ENCODE results near the gene POU2F1.

The POU2F1 gene

GRCh38 chr1:167268347-167268787, 47.7 kb downstream of the POU2F1 start:
- no peaks in the 10 kb centered on the region for H3K27me3 ChIP-seq (ENCODE audit: control insufficient read depth in 3 of 3, insufficient read depth in 3 of 3, low read depth in 1 of 3, low read length in 3 of 3)
- H3K14ac ChIP-seq (ENCODE audit: low read length): no peak overlapping the region
- no peak for DNase-seq (ENCODE audit: low spot score)
- no peak overlapping the region for H4K8ac ChIP-seq (ENCODE audit: low read depth, low read length)
- H2AFZ ChIP-seq (ENCODE audit: low read length): no peak overlapping the region
- no peak overlapping the region for H3K27ac ChIP-seq (replicated peaks; ENCODE audit: low read length)
- H3K23ac ChIP-seq (ENCODE audit: low read depth, low read length, poor library complexity): no peak overlapping the region
- peaks cover 2% of the 10 kb centered on the region for H3K79me1 ChIP-seq (ENCODE audit: low read depth, low read length)
- no peak overlapping the region for H2BK120ac ChIP-seq (ENCODE audit: low read depth, low read length)
- no peak overlapping the region for H3K9ac ChIP-seq (ENCODE audit: low read depth, low read length, poor library complexity)
- no peak overlapping the region for H3K4me2 ChIP-seq (ENCODE audit: insufficient read depth, low read length, poor library complexity, severe bottlenecking)
- H3K36me3 ChIP-seq (replicated peaks in 1 of 2; ENCODE audit: control insufficient read depth in 2 of 2, insufficient read depth in 2 of 2, low read length in 2 of 2): no peaks in the 10 kb centered on the region
- no peak overlapping the region for H2BK5ac ChIP-seq (ENCODE audit: low read length)
- no peak overlapping the region for H3K18ac ChIP-seq (ENCODE audit: low read length)
- WGBS, 2 donors (ENCODE audit: extremely low coverage in 2 of 2, insufficient read length in 2 of 2, insufficient replicate concordance in 1 of 2): no CpG with 5 or more reads among the region's 2 CpGs
- H3K4me3 ChIP-seq (ENCODE audit: low read length in 2 of 2): no peak overlapping the region
- H3K4me1 ChIP-seq (ENCODE audit: control insufficient read depth in 2 of 2, insufficient read depth in 1 of 2, low read depth in 1 of 2, low read length in 2 of 2): peaks cover 6 to 12% of the 10 kb centered on the region in 2 donors
- no peaks in the 10 kb centered on the region for H3K9me3 ChIP-seq (replicated peaks in 1 of 2; ENCODE audit: control insufficient read depth in 2 of 2, insufficient read depth in 1 of 2, low read depth in 1 of 2, low read length in 2 of 2)
- H4K91ac ChIP-seq (ENCODE audit: low read depth, low read length, poor library complexity): no peak overlapping the region
- no peak overlapping the region for H3K4ac ChIP-seq (ENCODE audit: low read length)
- H2AK5ac ChIP-seq (ENCODE audit: low read depth, low read length): no peak overlapping the region
- no peak overlapping the region for H2BK15ac ChIP-seq (ENCODE audit: low read length)
- no peak overlapping the region for H2BK12ac ChIP-seq (ENCODE audit: low read length)

DNA sequence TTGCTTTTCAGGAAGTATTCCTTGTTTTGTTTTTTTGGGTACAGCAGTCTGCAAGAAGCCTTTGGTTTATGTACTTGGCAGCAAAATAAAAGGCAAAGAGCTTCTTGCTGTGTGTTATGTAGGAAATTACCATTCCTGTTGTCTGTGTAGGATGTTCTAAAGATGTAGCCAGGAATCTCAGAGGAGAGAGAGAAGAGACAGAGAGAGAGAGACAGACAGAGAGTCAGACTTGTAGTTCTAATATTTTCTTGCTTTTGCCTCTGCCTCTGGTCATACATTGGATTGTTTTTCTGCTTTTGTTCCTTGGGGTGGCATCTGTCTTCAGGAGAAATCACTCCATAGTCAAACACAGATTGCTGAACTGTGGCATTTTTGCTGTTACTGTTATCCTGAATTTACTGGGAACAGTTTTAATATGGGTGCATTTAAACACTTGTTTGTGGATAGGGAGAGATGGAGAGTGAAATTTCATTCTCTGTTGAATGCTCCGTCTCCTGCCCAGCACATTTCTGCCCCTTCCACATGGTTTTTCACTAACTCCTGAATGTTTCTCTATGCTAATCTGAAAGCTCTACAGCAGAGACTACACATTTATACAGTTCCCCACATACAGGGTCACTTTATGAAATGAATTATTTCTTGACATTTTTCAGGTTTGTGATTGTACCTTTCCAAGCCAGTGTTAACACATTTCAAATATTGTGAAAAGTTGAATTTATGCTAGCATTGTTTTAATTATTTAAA, 49.8 kb downstream of the POU2F1 start:
- Histone ChIP-seq H3K9ac (ENCODE audit: low read depth, low read length, poor library complexity) (no peak overlapping the region), H2AFZ (ENCODE audit: low read length) (no peak overlapping the region), H2BK15ac (ENCODE audit: low read length) (no peak overlapping the region), H2AK5ac (ENCODE audit: low read depth, low read length) (no peak overlapping the region), H3K27ac (replicated peaks; ENCODE audit: low read length) (no peak overlapping the region), H4K8ac (ENCODE audit: low read depth, low read length) (no peak overlapping the region), H3K4me3 (ENCODE audit: low read length in 2 of 2) (no peak overlapping the region), H3K23ac (ENCODE audit: low read depth, low read length, poor library complexity) (no peak overlapping the region), H3K9me3 (replicated peaks in 1 of 2; ENCODE audit: control insufficient read depth in 2 of 2, insufficient read depth in 1 of 2, low read depth in 1 of 2, low read length in 2 of 2) (no peaks in the 10 kb centered on the region), H3K18ac (ENCODE audit: low read length) (no peak overlapping the region), H2BK120ac (ENCODE audit: low read depth, low read length) (no peak overlapping the region), H3K79me1 (ENCODE audit: low read depth, low read length) (peaks cover 2% of the 10 kb centered on the region), H3K4me2 (ENCODE audit: insufficient read depth, low read length, poor library complexity, severe bottlenecking) (no peak overlapping the region), H3K36me3 (replicated peaks in 1 of 2; ENCODE audit: control insufficient read depth in 2 of 2, insufficient read depth in 2 of 2, low read length in 2 of 2) (no peaks in the 10 kb centered on the region), H4K91ac (ENCODE audit: low read depth, low read length, poor library complexity) (no peak overlapping the region), H3K27me3 (ENCODE audit: control insufficient read depth in 3 of 3, insufficient read depth in 3 of 3, low read depth in 1 of 3, low read length in 3 of 3) (no peaks in the 10 kb centered on the region), H2BK5ac (ENCODE audit: low read length) (no peak overlapping the region), H3K4me1 (ENCODE audit: control insufficient read depth in 2 of 2, insufficient read depth in 1 of 2, low read depth in 1 of 2, low read length in 2 of 2) (peaks cover 8 to 12% of the 10 kb centered on the region in 2 donors), H3K4ac (ENCODE audit: low read length) (no peak overlapping the region), H3K14ac (ENCODE audit: low read length) (no peak overlapping the region), H2BK12ac (ENCODE audit: low read length) (no peak overlapping the region)
- no CpG with 5 or more reads among the region's 1 CpG for WGBS, 2 donors (ENCODE audit: extremely low coverage in 2 of 2, insufficient read length in 2 of 2, insufficient replicate concordance in 1 of 2)
- no peak for DNase-seq (ENCODE audit: low spot score)

- Histone ChIP-seq H3K9ac (ENCODE audit: low read depth, low read length, poor library complexity) (no peak overlapping the region), H3K14ac (ENCODE audit: low read length) (no peak overlapping the region), H2AFZ (ENCODE audit: low read length) (no peak overlapping the region), H2BK12ac (ENCODE audit: low read length) (no peak overlapping the region), H3K9me3 (replicated peaks in 1 of 2; ENCODE audit: control insufficient read depth in 2 of 2, insufficient read depth in 1 of 2, low read depth in 1 of 2, low read length in 2 of 2) (no peaks in the 10 kb centered on the region), H2BK5ac (ENCODE audit: low read length) (no peak overlapping the region), H3K4me2 (ENCODE audit: insufficient read depth, low read length, poor library complexity, severe bottlenecking) (no peak overlapping the region), H3K18ac (ENCODE audit: low read length) (no peak overlapping the region), H3K79me1 (ENCODE audit: low read depth, low read length) (peaks cover 2% of the 10 kb centered on the region), H3K36me3 (replicated peaks in 1 of 2; ENCODE audit: control insufficient read depth in 2 of 2, insufficient read depth in 2 of 2, low read length in 2 of 2) (no peaks in the 10 kb centered on the region), H4K91ac (ENCODE audit: low read depth, low read length, poor library complexity) (no peak overlapping the region), H2BK120ac (ENCODE audit: low read depth, low read length) (no peak overlapping the region), H3K4me1 (ENCODE audit: control insufficient read depth in 2 of 2, insufficient read depth in 1 of 2, low read depth in 1 of 2, low read length in 2 of 2) (peaks cover 9 to 12% of the 10 kb centered on the region in 2 donors), H3K27ac (replicated peaks; ENCODE audit: low read length) (no peak overlapping the region), H3K4me3 (ENCODE audit: low read length in 2 of 2) (no peak overlapping the region), H3K27me3 (ENCODE audit: control insufficient read depth in 3 of 3, insufficient read depth in 3 of 3, low read depth in 1 of 3, low read length in 3 of 3) (no peaks in the 10 kb centered on the region), H3K4ac (ENCODE audit: low read length) (no peak overlapping the region), H4K8ac (ENCODE audit: low read depth, low read length) (no peak overlapping the region), H2BK15ac (ENCODE audit: low read length) (no peak overlapping the region), H2AK5ac (ENCODE audit: low read depth, low read length) (no peak overlapping the region), H3K23ac (ENCODE audit: low read depth, low read length, poor library complexity) (no peak overlapping the region)
- WGBS, 2 donors (ENCODE audit: extremely low coverage in 2 of 2, insufficient read length in 2 of 2, insufficient replicate concordance in 1 of 2): no CpG with 5 or more reads among the region's 3 CpGs
- no peak for DNase-seq (ENCODE audit: low spot score)
Observed at GRCh38 chr1:167272369-167272957, 51.8 kb downstream of the POU2F1 start.

GRCh38 chr1:167273027-167273800, 52.5 kb downstream of the POU2F1 start:
- no peak overlapping the region for H3K14ac ChIP-seq (ENCODE audit: low read length)
- no peak overlapping the region for H2BK12ac ChIP-seq (ENCODE audit: low read length)
- H2BK5ac ChIP-seq (ENCODE audit: low read length): no peak overlapping the region
- no peak for DNase-seq (ENCODE audit: low spot score)
- H3K18ac ChIP-seq (ENCODE audit: low read length): peak overlapping the region; percentile 14
- H3K36me3 ChIP-seq (replicated peaks in 1 of 2; ENCODE audit: control insufficient read depth in 2 of 2, insufficient read depth in 2 of 2, low read length in 2 of 2): no peaks in the 10 kb centered on the region
- no peak overlapping the region for H2AK5ac ChIP-seq (ENCODE audit: low read depth, low read length)
- H3K4me1 ChIP-seq (ENCODE audit: control insufficient read depth in 2 of 2, insufficient read depth in 1 of 2, low read depth in 1 of 2, low read length in 2 of 2): peaks cover 10 to 12% of the 10 kb centered on the region in 2 donors
- H3K4me2 ChIP-seq (ENCODE audit: insufficient read depth, low read length, poor library complexity, severe bottlenecking): no peak overlapping the region
- H3K23ac ChIP-seq (ENCODE audit: low read depth, low read length, poor library complexity): no peak overlapping the region
- H3K27me3 ChIP-seq (ENCODE audit: control insufficient read depth in 3 of 3, insufficient read depth in 3 of 3, low read depth in 1 of 3, low read length in 3 of 3): no peaks in the 10 kb centered on the region
- no peak overlapping the region for H3K27ac ChIP-seq (replicated peaks; ENCODE audit: low read length)
- no peak overlapping the region for H2BK120ac ChIP-seq (ENCODE audit: low read depth, low read length)
- H3K4me3 ChIP-seq (ENCODE audit: low read length in 2 of 2): no peak overlapping the region
- no peak overlapping the region for H2BK15ac ChIP-seq (ENCODE audit: low read length)
- no peak overlapping the region for H3K9ac ChIP-seq (ENCODE audit: low read depth, low read length, poor library complexity)
- H3K79me1 ChIP-seq (ENCODE audit: low read depth, low read length): peaks cover 2% of the 10 kb centered on the region
- H3K4ac ChIP-seq (ENCODE audit: low read length): no peak overlapping the region
- no CpG with 5 or more reads among the region's 12 CpGs for WGBS, 2 donors (ENCODE audit: extremely low coverage in 2 of 2, insufficient read length in 2 of 2, insufficient replicate concordance in 1 of 2)
- H4K8ac ChIP-seq (ENCODE audit: low read depth, low read length): no peak overlapping the region
- no peak overlapping the region for H2AFZ ChIP-seq (ENCODE audit: low read length)
- no peaks in the 10 kb centered on the region for H3K9me3 ChIP-seq (replicated peaks in 1 of 2; ENCODE audit: control insufficient read depth in 2 of 2, insufficient read depth in 1 of 2, low read depth in 1 of 2, low read length in 2 of 2)
- no peak overlapping the region for H4K91ac ChIP-seq (ENCODE audit: low read depth, low read length, poor library complexity)
